GM19043 (cell line): Measurements from ENCODE around the gene ANTXR1.

Experiments used
- ATAC-seq: cut with Tn5 transposase; IDR thresholded peaks from one replicate; pipeline ENCODE4 v1.9.1; 2021; ENCODE audit warnings: low read depth; ENCODE audit not compliant: unreplicated experiment

Gene ANTXR1

DNA sequence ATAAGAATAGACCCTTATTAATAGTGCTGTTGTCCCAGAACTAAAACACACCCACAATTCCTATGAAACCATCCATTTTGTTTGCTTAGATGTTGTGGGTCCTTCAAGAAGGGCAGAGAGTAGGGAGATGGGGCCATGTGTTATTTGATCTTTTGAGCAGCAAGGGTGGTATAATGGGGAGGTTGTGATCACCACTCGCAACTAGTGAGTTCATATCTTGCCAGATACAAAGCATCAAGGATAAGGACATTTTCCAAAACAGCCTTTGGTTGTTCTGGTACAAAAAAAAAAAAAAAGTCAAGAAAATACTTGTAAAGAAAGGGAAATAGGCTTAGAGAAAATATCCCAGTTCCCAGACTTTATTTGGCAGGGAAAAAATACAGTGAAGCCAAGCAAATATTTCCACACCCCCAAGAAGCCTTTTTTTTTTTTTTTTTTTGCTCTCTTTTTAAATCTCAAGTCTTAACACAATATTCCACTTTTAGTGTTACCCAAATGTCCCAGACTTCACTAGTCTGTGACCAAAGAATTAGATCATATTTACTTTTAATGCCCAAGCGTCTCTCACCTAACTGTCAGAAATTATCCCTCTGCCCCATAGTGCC, 54.1 kb downstream of the ANTXR1 start:
- ATAC-seq: no peak

- no peak for ATAC-seq
These were observed 54.9 kb downstream of the ANTXR1 start for GRCh38 chr2:69067866-69068265.

GRCh38 chr2:69070969-69071368, 58.0 kb downstream of the ANTXR1 start:
- ATAC-seq: no peak

DNA sequence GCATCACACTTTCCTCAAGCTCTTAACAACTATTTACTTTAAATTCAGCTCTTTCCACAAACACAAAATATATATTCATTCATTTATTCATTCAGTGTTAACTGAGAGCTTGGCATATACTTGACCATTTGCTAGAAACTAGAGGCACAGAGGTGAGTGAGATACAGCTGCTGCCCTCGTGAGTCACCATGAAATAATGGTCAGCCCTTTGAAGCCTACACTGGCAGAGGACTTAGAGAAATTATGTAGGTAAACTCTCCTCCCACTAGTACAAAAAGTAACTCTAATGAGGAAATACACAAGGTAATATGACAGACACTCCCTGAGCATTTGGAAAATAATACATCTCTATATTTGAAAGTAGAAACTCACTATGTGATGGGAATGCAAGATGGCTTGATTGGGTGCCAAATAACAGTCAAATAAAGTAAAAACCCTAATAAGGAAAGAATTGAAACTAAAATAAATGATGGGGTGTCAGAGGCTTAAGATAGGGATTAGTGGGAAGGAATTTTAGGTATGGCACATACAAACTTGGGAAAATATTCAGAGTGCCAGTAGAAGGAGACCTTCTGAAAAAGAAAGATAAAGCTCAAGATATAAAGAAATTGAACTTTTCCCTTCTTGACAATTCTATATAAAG, 61.1 kb downstream of the ANTXR1 start:
- no peak for ATAC-seq

GRCh38 chr2:69074918-69075317, 61.9 kb downstream of the ANTXR1 start:
- no peak for ATAC-seq

GRCh38 chr2:69075486-69075885, 62.5 kb downstream of the ANTXR1 start:
- ATAC-seq: no peak

DNA sequence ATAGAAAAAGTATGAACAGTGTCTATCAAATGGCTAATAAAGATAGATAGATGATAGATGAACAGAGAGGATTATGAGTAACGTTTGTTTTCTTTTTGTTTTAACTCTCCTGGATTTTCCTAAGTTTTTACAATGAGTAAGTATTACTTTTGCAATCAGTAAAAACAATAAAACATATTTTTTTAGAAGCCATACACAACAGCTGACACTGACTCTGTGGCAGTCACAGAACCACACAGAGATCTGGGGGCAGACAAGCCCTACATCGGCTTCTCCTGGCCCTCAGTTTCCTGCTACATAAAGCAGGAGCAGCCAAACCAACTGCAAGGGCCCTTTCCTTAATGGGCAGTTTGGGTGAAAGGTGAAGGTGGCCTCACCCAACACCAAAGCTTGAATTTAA, 63.6 kb downstream of the ANTXR1 start:
- ATAC-seq: no peak

DNA sequence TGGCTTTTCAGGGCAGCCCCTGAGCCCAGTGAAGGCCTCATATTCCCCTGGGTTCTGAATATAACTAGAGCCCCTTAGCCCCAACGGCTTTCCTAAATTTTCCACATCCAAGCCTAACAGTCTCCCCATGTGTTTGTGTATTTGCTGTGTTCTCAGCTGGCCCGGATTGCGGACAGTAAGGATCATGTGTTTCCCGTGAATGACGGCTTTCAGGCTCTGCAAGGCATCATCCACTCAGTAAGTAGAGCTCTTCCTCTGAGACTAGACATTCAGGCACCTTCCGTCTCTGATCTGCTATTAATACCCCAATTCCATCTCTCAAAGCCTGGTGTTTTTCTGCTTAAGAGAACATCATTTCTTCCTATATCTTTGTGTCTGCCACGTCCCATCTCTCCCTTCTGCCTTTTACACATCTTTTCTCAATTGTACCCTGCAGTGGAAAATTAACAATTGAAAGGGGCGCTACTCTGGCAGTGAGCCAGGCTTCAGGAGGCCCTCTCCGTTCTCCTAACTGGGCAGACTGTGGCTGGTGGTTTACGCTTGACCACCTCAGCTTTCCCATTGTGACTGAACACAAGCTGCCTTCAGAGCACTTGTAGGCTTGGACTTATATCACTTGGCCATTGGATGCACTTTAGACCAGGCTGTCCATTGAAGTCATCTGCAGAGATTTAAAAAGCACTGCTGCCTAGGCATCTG, 64.4 kb downstream of the ANTXR1 start:
- ATAC-seq: no peak

DNA sequence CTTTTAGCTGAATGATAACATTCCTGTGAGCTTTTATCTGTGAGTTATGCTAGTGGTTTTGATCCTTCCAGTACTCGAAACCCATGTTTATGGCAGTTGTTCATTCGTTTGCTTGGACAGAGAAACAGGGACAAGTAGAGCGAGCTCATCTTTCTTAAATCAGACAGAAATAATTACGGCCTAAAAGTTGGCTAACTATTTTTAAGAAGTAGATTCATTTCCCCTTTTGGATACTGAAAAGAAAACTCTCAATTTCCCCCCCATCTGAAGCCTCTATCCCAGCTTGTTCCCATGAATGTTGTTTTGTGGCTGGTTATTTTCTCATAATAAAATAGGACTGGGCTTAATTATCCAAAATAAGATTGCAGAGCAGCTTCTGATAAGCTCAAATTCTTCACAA, 67.1 kb downstream of the ANTXR1 start:
- no peak for ATAC-seq

DNA sequence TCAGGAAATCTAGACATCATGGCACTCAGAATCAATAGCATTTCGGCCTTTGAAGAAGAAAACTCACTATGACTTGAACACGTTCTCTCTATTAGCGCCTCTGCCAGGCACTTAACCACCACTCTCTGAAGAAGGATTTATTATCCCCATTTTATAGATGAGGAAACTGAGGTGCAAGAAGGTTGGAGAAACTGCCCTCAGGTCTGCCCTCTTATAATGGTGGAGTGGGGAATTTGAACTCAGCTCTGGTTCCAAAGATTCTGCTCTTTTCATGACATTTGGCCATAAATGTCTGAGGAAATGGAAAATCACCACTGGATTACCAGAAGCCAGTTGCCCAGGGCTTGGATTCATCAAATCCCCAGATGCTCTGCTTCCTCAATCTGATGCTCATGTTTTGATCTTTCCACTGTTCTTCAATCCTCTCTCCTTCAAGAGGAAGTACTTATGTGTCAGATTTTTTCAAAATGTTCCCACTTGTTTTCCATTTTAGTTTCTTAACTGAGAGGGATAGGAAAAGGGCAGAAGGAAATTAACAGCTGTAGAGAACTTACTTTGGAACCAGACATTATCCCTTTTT, 68.1 kb downstream of the ANTXR1 start:
- ATAC-seq: no peak

DNA sequence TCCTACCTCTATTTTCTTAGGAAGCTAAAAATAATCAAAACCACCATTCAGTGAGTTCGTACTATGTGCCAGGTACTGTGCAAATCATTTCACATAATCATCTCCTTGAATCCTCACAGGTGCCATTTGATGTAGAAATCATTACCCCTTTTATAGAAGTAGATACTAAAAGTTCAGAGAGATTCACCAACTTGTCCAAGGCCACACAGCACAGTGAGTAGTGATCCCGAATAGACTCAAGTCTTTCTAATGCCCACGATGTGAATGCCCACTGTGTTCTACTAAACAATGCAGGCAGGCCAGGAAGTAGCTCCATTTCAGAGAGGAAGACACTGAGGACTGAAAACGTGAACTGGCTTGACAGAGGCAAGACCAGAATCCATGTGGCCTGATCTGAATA, 68.8 kb downstream of the ANTXR1 start:
- ATAC-seq: no peak

- ATAC-seq: no peak
These were observed 69.5 kb downstream of the ANTXR1 start for GRCh38 chr2:69082430-69082997.

DNA sequence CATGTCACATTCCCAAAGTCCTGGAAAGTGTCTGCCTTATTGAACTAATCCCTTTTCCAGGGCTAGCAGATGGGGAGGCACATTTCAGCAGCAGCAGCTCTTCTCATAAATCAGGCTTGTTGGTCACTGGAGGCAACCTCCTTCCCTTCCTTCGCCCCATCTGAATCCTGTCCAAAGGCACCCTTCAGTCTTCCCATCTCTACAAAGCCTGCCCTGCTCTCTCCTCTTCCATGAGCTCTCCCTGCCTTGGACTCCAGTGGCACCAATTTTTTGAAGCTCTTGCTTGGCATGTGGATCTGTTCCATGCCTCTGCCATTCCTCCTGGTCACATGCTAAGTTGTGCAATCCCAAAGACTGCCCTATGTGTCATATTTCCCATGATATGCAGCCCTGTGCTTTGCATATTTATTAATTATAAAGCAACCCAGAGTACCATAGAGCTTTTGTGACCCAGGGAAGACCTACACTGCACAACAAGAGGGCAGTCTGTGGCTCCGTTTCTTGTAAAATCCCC, 70.3 kb downstream of the ANTXR1 start:
- no peak for ATAC-seq

- no peak for ATAC-seq
These were observed 71.5 kb downstream of the ANTXR1 start for GRCh38 chr2:69084492-69084891.

DNA sequence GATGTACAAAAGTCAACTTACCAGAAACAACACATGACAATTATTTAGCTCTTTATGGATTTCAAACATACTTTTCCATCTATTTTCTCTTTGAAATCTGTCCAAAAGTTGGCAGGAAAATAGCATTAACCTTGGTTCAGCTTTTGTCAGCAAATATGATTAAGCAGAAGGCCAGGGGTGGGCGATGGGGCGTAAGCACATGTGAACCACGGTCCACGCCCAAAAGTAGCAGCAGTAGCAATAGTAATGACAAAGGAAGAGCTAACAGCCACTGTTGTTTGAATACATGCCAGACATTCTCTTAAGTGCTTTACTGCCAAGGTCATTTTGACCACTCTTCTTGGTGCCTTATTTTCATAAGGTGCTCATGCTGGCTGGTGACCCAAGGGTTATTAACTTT, 73.5 kb downstream of the ANTXR1 start:
- ATAC-seq: no peak

DNA sequence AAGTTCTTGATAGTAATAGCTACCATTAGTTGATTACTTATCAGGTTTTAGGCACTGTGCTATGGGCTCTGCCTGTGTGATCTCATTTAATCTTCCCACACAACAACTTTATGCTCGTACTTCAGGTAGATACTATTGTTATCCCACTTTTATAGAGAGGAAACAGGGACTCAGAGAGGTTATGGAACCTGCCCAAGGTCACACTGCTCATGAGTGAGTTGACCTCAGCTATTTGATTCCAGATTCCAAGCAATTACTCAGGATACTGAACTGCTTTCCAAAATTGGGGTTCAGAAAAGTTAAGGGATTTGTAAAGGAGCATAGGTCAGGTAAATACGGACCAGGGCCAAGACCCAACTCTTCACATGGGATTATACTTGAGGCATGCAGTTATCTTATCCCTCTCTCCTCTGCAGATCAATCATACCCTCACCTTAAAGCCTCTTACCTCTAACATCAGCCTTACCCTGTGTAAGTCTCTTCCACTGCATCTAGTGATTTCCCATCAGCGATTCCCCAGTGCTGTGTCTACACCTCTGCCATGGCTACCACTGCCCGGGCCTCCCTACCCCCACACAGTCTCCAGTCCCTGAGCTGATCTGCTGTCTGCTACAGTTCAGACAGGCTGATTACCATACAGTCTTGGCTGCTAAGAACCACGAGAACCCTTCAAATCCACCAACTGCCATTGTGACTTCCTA, 74.4 kb downstream of the ANTXR1 start:
- ATAC-seq: no peak

- no peak for ATAC-seq
These were observed 74.9 kb downstream of the ANTXR1 start for GRCh38 chr2:69087912-69088240.

GRCh38 chr2:69088466-69088865, 75.5 kb downstream of the ANTXR1 start:
- no peak for ATAC-seq

- no peak for ATAC-seq
These were observed 76.3 kb downstream of the ANTXR1 start for GRCh38 chr2:69089266-69089665.

- ATAC-seq: no peak
These were observed 77.0 kb downstream of the ANTXR1 start for GRCh38 chr2:69089998-69090397.

DNA sequence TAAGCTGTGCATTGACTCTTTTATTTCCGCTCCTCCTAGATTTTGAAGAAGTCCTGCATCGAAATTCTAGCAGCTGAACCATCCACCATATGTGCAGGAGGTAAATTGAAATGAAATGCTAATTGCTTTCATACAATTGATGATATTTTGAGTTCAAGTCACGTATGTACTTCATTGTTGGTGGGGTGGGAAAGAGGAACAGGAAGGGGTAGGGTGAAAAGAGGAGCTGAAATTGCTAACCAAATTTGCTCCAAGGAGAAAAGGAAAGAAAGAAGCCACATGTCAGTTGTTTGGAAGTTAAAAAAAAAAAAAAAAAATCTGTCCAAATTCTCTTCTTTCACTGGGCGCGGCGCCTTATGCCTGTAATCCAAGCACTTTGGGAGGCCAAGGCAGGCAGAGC, 77.8 kb downstream of the ANTXR1 start:
- no peak for ATAC-seq
